ENCODE measurements around the gene S100A6.
"Not testable (repeated sequence)": the region's sequence is repeated elsewhere in the genome, so short reads cannot be mapped to it uniquely, and the experiment has no call there.

Gene S100A6

GRCh38 chr1:153563483-153563901, 27.7 kb upstream of the S100A6 start:
- no peak for DNase-seq

GRCh38 chr1:153562021-153562420, 26.2 kb upstream of the S100A6 start:
- not testable (repeated sequence) for DNase-seq

GRCh38 chr1:153561466-153561985, 25.7 kb upstream of the S100A6 start:
- DNase-seq: no peak

GRCh38 chr1:153560771-153561465, 25.1 kb upstream of the S100A6 start:
- DNase-seq: no peak

DNA sequence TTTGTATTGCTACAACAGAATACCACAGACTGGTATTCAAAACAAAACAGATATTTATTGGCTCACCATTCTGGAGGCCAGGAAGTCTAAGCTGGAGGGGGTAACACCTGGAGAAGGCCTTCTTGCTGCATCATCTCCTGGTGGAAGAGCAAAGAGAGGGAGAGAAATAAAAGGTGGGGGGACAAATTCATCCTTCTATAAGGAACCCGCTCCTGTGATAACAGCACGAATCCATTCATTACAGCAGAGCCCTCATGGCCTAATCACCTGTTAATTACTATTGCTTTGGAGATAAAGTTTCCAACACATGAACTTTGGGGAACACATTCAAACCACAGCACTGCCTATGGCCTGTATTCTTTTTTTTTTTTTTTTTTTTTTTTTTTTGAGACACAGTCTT, 24.4 kb upstream of the S100A6 start:
- DNase-seq: no peak

GRCh38 chr1:153557877-153558276, 22.1 kb upstream of the S100A6 start:
- no peak for DNase-seq

DNA sequence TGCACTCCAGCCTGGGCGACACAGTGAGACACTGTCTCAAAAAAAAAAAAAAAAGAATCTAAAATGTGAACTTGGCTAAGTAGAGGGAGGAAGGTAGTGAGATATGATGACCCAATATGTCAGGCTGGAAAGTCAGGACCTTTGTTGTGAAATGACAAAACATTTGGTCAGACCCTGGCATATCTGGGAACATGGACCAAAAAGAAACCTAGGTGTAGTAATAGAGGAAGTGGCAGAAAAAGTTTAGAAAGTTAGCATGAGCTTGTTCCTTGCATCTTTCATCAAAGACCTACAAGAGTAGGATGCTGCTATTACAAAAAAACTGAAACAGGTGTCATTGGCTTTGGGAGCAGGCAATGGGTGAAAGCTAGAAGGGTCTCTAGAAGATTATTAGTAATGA, 20.6 kb upstream of the S100A6 start:
- no peak for DNase-seq

- no peak for DNase-seq
Measured at GRCh38 chr1:153553830-153554541, 18.2 kb upstream of the S100A6 start.

GRCh38 chr1:153553096-153553495, 17.3 kb upstream of the S100A6 start:
- no peak for DNase-seq

GRCh38 chr1:153552335-153552734, 16.5 kb upstream of the S100A6 start:
- DNase-seq: no peak

DNA sequence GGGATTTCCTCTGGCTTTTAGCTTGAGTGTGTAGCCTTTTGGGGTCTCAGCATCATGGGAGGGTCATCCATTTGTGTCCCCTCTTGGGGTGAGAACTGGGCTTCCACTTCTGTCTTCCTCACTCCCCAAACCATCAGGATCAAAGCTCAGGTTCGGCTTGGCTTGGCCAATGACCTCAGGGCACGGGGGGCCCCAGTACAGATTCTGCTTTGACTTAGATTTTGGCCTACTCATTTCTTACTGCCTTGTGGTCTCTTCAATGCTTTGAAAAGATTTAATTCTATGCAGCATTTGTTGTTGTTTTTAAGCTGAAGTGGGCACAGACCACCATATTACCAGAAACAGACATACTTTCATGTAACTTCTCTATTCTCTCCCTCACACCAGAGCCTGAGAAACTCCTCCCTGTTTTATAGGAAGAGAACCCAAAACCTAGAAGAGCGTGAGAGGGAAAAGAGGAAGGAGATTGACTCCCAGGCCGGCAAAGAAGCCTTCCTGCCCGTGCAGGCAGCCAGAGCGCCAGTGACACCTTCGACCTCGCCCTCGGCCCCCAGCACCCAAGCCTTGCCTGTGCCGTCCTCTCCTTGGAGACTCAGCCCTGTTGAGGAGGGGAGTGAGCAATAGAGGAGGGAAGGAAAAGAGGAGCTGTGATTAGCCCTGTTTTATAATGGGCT, 15.2 kb upstream of the S100A6 start:
- no peak for DNase-seq

DNA sequence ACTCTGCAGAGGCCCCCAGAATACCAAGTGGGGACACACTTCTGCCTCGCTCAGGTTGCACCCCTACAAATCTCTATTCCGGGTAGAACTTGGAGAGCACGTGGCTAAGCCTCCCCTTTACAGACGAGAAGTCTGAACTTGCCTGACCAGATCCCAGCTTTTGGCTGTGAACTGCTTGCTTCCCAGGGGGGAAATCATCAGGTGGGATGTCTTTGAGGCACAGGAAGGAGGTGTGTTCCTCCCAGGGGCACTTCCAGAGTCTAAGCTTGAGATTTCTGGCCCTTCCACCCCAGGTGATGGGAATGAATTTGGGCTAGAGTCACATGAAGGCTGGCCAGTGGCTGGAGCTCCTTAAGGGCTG, 14.6 kb upstream of the S100A6 start:
- no peak for DNase-seq

GRCh38 chr1:153549741-153550397, 14.1 kb upstream of the S100A6 start:
- DNase-seq: no peak

DNA sequence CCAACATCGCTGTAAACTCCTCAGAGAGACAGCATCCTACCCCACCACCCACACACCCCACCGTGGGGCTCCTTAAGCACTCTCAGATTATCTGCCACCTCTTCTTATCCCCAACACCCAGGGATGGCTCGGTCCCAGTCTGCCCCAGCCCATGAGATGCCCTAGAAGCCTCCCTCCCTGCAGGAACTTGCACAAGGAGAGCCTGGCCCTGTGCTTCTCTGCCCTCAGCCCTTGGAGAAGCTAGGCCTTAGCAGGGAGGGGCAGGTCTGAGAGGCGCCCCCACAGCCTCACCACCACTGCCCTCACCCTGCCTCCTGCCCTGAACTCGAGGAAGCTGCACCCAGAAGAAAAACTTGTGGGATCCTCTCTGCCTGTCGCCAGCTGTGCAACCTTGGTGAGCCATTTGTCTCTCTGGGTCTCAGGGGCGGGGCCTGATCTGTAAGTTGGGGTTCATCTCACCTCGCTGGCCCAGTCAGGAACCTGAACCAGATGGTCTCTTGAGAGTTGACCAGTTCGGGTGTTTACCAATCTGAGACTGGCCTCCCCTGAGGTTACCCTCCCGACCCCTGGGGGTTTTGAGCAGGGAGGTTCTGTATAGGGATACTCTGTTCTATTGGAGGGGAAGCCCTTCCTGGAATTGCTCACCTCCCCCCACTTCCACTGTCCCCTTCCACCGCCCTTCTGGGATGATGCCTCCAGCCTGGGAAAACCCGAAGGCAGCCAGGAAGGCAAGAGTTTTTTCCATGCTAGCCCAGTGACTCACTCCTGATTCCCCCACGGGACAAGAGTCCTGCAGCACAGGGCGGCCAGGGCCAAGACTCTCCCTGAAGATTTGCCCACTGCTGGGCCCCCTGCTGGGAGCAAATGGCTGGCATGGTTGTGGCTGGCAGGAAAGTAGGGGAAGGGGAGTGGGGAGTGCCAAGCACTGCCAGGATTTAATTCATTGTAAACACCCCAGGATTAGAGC, 13.2 kb upstream of the S100A6 start, which contains the start of gene S100A3:
S100A3 (minus strand) TSS at position 537 of the 967 bp plus-strand sequence. CDS start 773 bp downstream, outside the sequence.
- no peak for DNase-seq

- DNase-seq: no peak
Measured at GRCh38 chr1:153547560-153548551, 12.1 kb upstream of the S100A6 start.

DNA sequence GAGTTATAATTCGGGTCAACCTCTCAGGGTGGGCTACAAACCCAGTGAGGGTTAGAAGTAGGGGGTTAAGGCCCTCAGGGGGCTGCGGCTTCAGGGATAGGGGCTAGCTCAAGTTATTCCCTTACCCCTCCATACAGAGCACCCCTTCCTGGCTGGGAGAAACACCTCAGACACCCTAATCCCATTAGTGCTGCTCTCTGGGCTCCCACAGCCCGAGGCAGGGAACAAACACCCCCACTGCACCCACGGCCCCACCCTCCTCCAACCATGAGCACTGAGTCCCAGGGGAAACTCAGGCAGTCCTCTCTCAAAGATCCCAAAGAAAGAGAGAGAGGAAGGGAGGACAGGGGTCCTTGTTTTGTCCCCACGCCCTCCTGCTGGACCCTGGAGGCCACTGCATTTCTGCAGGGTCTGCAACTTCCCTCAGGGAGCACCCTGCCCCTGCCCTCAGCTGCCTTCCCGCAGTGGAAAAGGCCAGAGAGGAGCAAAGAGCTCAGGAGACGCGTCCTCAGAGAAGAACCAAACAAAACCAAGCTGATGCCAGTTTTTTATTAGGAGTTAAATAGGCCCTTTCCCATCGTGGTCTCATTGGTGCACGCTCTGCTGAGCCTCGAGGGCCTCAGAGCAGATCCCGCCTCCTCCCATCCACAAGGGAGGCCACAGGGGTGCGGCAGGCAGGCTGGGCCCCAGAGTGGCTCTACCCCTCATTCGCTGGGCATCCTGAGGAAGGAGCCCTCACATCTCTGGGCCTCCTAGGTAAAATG, 11.2 kb upstream of the S100A6 start:
- DNase-seq: no peak

DNA sequence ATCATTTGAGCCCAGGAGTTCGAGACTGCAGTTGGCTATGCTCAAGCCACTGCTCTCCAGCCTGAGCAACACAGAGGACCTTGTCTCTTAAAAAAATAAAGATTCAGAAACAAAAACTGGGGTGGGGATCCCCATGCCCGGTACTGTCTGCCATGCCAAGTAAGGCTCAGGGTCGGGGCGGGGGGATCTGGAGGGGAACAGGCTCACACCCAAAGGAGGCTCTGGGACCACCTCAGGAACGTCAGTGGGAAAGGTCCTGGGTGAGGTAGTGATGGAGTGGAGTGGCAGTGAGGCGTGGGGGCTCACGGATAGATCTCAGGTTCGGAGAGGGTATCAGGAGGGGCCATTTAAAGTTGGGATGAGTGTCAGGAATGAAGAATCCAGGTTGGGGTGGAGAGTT, 10.6 kb upstream of the S100A6 start:
- DNase-seq: no peak

DNA sequence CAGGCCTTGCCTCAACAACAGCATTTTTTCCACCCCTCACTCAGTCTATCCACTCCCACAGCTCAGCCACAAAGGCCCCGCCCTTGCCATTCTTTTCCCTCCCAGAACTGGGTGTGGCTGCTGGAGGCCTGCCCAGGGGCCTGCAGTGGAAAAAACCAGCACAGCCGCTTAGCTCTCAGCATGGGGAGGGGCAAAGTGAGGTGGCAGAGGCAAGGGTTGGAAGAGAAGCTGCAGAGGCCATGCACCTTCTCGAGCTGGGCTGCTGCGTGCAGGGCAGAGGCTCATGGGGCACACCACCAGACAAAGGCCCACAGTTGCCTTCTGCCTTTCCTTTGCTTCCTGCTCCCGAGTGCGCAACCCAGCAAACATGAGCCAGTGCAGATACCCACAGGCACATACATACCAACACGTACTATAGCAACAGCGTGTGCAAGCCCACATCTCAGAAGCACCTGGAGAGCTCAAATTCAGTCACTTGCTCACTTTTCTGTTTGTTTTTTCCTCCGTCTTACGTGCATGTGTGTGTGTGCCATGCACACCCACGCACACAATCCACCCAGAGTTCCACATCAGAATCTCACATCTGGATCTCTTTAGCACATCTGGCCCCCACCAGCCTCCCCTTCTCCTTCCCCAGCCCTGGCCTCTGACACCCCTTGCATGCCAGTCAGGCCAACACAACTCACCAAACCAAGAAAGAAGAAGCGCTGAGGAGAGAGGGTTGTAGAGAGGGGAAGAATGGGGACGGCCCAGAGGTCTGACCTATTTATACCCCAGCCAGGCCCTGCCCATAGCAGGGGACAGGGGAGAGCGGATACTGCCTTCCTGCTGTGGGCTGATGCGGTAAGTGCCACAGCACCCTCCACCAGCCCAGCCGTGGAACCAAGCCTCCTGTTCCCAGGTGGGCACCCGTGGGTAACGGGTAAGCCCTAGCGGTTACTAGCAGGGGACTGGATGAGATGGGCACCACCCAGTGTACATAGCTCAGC, 9.6 kb upstream of the S100A6 start, which contains the start of gene S100A4:
S100A4 (minus strand) TSS at position 740 of the 989 bp plus-strand sequence. CDS start 1,012 bp downstream, outside the sequence.
- peak; percentile 85 for DNase-seq

Data from activated CD8-positive, alpha-beta memory T cell treated with anti-CD3 and anti-CD28 coated beads, Interleukin-2, amount 50 U/mL, for 4 hours (primary cell).